GM19351 (cell line): ENCODE measurements around the gene SRPK2.
"Not testable (repeated sequence)": the region's sequence is repeated elsewhere in the genome, so short reads cannot be mapped to it uniquely, and the experiment has no call there.

Experiments used
- ATAC-seq: cut with Tn5 transposase; IDR thresholded peaks from one replicate; pipeline ENCODE4 v1.9.1; 2021; ENCODE audit warnings: mild to moderate bottlenecking, moderate library complexity; ENCODE audit not compliant: unreplicated experiment

SRPK2 gene

DNA sequence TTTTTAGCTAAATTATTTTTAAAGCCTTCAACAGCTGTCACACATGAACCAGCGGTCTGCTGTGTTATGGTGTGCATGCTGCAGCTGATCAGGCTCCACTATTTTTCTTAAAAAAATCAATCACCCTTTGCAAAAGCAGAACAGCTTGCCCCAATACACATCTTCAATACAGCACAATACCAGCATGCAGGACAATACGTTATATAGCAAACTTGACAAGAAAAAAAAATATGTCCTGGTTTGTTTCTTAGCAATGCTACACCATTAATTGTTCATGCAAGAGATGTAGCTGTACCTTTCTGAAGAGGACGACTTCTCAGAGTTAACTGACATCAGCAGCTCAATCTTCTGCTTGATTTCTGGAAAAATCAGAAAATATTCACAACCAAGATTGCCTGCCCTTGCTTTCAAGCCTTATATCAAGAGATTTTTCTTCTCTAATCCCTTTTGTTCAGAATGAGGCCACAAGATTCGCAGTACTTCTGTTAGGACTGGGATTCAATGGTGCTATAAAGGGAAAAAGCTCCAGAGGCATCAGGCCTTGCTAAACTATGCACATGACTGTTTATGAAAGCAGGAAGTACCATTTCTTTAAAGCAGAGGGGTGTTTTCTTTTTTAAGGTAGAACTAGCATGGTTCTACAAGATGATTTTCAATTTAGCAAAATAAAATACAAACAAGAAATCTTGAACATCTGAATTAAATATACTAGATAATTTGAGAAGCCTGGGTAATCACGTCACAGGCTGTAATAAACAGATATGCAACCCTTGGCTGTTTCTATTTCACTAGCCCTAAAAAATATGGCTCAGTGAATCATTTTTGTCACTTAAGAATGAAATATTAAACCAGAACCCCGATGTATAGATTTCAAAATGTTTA, 120.0 kb downstream of the SRPK2 start:
- peak; percentile 74 for ATAC-seq

DNA sequence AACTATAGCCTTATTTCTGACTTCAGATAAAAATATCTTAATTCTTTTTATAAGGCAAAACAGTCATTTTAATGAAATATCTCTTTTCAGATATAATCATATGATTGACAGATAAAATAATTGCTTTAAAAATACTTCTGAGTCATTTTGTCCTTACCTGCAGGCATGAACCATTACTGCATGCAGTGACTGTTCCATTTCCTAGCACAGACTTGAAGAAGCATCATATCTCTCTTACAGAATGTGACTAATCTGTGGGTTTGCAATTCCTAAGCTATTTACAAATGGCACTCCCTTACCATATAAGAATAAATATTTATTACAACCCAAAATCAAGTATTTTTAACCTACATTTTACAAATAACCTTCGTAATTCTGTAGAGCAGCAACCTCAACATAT, 120.7 kb downstream of the SRPK2 start:
- ATAC-seq, result peak; percentile 59

DNA sequence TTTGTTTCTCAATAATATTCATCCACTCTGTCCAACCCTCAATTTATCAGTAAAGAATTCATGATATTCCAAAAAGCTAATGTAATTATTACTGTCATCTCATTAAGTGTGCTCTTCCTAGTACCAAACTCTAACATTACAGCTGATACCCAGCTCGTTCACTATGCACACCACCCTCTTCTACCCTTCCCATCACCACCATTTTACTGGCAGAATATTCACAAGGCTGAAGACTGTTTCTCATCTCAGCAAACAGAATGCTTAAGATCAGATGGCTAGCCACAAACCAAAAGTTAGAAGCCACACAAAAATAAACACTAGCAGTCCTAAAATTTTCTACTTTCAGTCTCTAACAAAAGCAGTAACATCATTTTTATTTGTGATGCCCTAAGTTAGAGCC, 121.5 kb downstream of the SRPK2 start:
- no peak for ATAC-seq

DNA sequence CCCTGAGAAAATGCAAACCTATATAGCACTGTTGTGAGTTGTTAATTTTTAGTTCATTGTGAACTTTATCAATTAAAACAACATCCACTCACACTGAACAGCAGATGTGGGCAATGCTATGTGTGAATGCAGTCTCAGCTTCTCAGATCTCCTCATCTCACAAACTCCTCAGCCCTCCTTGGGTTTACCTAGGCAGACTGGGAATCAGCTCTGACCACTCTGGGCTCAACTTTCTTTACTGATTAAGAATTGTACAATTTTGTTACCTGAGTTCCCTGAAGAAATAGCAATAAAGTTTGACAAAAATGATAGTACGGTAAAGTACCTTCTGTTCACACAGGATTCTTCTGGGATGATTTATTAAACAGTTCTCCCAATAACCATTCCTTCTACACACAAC, 124.0 kb downstream of the SRPK2 start:
- ATAC-seq, result no peak

DNA sequence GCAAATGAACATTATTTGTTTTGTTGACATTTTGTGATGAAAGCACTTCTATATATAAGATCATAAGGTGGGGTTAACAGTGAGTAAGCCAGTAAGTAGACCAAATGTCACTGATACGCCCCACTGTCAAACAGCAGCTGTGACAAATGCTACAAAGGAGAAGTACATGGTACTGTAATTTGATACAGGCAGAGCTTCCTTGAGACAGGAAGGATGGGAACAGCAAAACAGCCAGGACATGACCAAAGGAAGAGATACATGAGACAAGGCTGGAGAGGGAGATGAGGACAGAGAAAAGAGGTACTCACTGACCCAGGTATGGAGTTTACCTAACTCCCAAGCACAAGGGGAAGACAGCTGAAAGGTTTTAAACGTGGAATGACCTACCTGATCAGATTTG, 127.0 kb downstream of the SRPK2 start:
- ATAC-seq, result no peak

DNA sequence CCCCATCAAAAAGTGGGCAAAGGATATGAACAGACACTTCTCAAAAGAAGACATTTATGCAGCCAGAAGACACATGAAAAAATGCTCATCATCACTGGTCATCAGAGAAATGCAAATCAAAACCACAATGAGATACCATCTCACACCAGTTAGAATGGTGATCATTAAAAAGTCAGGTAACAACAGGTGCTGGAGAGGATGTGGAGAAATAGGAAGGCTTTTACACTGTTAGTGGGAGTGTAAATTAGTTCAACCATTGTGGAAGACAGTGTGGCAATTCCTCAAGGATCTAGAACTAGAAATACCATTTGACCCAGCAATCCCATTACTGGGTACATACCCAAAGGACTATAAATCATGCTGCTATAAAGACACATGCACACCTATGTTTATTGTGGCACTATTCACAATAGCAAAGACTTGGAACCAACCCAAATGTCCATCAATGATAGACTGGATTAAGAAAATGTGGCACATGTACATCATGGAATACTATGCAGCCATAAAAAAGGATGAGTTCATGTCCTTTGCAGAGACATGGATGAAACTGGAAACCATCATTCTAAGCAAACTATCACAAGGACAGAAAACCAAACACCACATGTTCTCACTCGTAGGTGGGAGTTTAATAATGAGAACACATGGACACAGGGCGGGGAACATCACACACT, 128.4 kb downstream of the SRPK2 start:
- not testable (repeated sequence) for ATAC-seq

DNA sequence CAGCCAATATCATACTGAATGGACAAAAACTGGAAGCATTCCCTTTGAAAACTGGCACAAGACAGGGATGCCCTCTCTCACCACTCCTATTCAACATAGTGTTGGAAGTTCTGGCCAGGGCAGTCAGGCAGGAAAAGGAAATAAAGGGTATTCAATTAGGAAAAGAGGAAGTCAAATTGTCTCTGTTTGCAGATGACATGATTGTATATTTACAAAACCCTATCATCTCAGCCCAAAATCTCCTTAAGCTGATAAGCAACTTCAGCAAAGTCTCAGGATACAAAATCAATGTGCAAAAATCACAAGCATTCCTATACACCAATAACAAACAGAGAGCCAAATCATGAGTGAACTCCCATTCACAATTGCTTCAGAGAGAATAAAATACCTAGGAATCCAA, 129.8 kb downstream of the SRPK2 start:
- not testable (repeated sequence) for ATAC-seq

DNA sequence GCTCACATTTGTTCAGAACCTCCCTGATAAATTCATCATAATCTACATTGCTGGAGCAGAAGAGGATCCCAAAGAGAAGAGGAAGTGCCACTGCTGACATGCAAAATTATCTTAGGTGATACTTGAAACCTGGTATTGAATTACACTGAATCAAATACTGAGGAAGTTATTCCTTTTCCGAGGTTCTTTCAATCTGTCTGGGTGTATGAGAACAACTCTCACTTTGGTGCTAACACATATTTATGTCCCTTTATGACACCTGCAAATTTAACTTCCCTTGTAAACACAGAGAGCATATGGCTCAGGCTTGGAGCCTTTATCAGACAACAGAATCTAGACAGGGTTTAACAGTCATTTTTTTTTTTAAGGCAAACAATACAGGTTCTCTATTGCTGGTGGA, 131.4 kb downstream of the SRPK2 start:
- peak; percentile 46 for ATAC-seq

DNA sequence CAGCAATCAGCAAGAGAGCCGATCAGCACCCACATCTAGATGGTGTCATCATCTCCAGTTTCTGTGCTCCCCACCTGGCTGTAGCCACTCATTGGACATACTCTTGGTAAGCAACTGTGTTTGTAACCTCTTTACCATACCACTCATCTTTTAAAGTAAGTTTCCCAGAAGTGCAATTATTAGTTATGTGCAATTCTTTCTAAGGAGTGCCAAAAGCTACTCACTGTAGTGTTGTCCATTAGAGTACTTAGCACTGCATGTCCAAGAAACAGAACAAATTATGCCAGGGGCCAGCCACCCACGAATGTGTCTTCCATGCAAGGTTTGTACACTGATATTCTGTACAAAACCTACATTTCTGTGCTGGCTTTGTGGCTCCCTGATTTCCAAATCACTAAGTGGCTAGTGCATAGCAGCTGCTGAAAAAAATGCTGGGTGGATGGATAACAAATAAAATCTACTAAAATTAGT, 131.9 kb downstream of the SRPK2 start:
- peak; percentile 47 for ATAC-seq

DNA sequence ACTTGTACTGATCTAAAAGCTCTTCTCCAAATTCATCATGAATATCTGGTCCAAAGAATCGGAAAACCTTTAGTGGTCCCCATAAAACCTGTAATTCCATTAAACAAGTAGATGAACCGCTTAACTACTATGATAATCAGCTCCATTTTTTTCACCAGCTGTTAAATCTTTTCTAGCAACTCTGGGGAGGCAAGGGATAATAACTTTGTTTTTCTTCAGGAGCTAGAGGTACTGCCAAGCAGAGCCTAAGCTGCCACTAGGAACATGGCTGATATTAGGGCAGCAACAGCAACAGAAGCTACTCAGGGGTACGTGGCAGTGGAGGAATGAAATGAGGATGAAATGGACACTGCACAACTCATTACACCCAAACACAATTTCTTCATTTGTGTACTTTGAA, 138.0 kb downstream of the SRPK2 start:
- no peak for ATAC-seq

DNA sequence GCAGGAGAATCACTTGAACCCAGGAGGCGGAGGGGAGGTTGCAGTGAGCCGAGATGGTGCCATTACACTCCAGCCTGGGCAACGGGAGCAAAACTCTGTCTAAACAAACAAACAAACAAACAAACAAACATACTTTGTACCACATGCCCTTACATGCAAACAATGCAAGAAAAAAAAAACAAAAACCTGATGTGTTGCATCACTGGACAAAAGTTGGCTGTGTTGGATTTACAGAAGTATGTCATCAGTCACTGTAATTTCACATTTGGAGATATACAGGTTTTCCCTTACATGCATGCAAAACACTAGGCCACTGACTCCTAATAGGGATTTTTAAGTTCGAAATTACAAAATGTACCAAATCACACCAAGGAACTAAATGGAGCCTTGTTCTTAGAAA, 138.5 kb downstream of the SRPK2 start:
- ATAC-seq, result no peak

DNA sequence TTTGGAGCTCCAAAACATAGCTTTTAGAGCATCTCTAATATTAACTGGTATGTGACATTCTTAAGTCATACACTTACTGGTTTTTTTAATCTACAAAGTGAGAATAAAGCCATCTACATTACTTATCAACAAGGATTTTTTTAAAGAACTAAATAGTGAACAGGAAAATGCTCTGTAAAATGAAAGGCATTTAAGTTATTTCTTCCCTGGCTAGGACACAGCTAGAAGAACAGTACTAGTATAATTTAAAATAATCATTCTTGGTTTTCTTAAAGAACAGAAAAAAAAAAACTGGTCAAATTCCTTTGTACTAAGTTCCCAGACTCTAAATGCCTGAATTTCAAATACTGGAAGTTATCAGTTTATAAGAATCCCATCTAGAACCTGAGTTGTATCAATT, 139.5 kb downstream of the SRPK2 start:
- ATAC-seq, result no peak

DNA sequence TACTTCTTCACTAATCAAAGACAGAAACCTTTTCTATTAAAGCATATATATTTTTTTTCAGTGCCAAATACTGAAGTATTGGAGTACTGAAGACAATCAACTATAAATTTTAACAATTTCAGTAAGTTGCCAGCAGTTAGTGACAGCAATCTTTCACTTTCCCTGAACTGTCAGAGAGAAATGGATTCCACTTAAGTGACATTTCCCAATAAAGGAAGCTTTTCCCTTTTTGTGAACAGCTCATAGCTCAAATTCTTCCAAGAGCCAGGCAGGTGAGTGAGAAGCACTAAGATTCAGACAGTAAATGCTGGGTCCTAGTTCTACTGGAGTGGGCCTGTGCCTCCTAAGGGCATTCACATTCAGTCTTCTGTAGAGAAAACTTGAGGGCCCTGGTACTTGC, 142.0 kb downstream of the SRPK2 start:
- no peak for ATAC-seq

DNA sequence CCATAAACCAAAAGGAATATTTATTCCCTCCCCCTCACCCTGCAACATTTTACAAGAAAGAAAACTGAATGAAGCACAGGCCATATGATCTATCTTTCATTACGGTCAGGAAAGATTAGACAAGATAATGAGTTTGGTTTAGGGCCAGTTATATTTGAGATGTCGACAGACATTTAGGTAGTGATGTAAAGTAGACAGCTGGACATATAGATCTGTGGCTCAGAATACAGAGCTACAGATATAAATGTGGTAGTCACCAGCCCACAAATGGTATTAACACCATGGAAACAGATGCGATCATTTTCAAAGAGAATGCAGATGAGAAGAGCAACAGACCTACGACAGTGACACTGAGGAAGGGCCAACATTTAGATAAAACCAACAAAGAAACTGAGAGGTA, 142.5 kb downstream of the SRPK2 start:
- no peak for ATAC-seq

DNA sequence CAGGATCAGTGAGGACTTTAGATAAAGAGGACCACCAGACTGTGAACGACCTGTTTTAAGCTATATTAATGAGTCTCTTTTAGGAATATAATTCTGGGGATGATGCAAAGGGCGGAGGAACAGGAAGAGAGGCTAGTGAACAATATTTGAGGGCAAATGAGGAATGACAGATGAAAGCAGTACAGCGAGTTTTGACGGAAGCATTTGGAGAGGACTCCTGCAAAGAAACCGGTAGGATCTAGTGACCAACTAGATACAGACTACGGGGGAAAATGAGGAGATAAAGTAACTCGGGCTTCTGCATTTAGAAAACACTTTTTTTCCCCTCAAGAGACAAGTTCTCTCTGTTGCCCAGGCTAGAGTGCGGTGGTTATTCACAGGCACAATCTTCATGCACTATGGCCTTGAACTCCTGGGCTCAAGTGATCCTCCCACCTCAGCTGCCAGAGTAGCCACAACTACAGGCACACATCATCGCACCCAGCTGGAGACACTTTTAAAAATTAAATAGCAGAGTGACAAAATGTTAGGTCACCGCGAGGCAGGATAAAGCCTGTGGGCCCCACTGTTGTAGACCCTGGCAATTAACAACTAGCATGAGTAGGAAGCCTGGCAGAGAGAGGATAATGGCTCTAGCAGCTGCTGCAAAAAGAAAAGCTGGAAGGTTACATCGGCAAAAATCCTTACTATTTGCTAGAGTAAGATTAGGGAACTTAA, 143.2 kb downstream of the SRPK2 start:
- no peak for ATAC-seq

DNA sequence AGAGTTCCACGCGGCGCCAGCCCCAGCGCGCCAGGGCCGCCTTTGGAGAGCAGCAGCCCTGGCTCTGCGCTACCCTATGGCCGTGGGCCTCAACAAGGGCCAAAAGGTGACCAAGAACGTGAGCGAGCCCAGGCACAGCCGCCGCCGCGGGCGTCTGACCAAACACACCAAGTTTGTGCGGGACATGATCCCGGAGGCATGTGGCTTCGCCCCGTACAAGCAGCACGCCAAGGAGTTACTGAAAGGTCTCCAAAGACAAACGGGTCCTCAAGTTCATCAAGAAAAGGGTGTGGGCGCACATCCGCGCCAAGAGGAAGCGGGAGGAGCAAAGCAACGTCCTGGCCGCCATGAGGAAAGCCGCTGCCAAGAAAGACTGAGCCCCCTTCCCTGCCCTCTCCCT, 144.1 kb downstream of the SRPK2 start:
- ATAC-seq, result no peak

DNA sequence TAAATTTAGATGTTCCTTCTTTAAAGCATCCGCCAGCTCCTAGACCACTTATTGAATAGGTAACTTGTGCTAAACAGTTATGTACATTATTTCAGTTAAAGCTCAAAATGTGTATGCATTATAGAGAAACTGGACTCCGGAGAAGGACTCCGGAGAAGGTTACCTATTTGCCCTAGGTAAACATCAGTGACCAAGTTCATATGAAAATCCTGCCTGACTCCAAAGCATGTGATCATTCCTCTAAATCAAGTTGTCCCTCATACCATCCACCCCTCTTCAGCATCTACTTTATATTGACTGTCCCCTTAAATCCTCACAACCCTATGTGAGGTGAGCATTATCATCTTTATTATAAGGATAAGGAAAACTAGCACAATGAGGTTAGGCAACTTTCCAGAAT, 147.5 kb downstream of the SRPK2 start:
- no peak for ATAC-seq

DNA sequence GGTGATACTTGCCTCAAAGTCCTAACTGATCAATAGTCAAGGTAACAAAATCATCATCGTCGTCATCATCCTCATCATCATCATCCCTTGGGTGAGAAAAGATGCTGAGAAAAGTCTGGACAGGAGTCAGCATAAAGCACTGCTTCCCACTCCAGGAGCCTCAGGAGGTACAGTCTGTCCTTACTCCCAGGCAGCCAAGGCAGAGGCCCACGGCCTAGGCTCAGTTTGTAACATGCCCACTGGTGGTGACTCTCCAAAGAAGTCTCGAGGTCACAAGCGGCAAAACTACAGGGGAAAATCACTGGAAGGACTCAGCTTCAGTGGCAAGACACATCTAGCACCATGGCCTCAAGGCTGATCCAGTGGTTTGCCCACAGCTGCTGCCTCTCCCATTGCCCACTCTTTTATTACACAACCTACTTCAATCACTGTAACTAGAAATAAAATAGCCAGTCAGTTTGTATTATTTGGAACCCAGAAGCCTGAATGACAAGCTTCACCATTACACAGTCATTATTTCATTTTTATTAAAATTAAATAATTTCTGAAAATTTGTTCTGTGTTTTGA, 150.4 kb downstream of the SRPK2 start:
- no peak for ATAC-seq

DNA sequence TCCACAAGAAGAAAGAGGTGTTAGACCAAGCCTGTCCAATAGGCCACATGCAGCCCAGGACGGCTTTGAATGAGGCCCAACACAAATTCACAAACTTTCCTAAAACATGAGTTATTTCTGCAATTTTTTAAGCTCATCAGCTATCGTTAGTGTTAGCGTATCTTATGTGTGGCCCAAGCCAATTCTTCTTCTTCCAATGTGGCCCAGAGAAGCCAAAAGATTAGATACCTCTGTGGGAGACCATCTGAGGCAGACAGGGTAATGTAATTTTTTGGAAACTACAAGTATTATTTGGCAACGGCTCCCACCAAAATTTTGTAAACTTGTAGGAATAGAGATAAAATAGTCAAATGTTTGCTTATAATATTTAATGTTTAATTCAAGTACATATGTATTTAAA, 153.8 kb downstream of the SRPK2 start:
- ATAC-seq, result no peak

DNA sequence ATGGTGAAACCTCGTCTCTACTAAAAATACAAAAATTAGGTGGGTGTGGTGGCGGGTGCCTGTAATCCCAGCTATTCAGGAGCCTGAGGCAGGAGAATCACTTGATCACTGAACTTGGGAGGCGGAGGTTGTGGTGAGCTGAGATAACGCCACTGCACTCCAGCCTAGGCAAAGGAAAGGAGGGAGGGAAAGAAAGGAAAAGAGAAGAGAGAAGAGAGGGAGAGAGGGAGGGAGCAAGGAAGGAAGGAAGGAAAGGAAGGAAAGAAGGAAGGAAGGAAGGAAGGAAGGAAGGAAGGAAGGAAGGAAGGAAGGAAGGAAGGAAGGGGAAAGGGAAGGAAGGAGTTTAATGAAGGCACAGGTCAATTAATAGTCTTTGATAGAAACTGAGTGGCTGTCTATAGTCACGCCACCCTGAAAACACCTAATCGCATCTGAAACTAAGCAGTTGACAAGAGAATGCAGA, 155.9 kb downstream of the SRPK2 start:
- ATAC-seq, result not testable (repeated sequence)

DNA sequence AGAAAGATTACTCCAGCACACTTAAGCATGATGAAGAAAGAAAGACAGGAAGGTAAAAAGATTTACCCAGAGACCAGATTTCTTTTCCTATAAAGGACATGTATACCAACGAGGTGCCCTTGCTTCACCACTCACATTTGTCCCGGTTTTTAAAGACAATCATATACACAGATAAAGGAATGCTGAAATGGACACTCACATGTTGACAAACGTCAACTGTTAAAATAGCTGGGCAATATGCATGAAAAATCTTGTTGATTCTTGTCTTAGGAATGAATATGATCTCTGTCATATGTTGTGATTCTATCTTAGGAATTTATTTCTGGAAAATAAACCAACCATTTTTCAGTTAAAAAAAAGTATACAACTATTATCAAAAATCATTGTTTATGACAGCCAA, 158.2 kb downstream of the SRPK2 start:
- ATAC-seq, result no peak
